GM21423 (cell line): ENCODE data around the gene TNFRSF9.

ENCODE experiments used
- ATAC-seq: cut with Tn5 transposase; IDR thresholded peaks from one replicate; pipeline ENCODE4 v1.9.1; 2021; ENCODE audit warnings: mild to moderate bottlenecking, moderate library complexity; ENCODE audit not compliant: unreplicated experiment

Gene TNFRSF9

GRCh38 chr1:7878027-7878426 is 62.6 kb downstream of the TNFRSF9 start:
- no peak for ATAC-seq

DNA sequence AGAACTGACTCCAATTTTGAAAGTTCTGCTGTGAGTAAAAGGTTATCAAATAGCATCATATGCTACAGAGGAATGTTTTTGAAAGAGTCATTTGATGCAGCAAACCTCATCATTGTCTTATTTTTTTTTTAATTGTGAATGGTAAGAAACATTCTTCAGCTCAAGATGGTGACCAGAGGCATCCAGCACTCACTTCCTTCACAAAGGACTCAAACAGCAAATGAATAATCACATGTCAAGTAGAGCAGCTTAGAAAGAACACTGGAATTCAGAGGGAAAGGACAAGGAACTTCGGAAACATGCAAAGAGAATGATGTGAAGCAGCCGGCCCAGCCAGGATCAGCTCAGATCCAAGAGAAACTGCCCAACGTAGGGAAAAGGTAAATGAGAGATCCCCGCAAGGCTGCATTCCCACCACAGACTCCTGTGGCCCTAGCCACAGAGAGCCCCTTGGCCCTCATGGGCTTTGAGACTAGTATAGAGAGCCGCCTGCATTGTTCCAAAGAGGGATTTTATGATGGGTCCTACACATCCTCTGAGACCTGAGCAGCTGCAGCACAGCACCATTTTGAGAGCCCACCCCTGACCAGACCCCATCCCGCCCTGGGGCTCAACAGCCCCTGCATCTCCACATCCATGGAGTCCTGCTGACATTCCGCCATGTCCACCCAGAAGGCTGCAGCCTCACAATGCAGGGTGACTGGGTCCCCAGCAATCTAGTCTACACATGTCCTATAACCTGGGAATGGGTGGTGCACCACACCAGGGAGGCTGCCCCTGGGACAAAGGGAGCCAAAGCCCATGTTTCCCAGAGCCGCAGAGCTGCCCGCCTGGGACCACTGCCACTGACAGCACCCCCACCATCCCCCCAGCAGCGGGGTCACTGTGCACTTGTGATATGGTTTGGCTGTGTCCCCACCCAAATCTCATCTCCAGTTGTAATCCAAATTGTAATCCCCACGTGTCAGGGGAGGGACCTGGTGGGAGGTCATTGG is 66.5 kb downstream of the TNFRSF9 start:
- ATAC-seq: no peak

DNA sequence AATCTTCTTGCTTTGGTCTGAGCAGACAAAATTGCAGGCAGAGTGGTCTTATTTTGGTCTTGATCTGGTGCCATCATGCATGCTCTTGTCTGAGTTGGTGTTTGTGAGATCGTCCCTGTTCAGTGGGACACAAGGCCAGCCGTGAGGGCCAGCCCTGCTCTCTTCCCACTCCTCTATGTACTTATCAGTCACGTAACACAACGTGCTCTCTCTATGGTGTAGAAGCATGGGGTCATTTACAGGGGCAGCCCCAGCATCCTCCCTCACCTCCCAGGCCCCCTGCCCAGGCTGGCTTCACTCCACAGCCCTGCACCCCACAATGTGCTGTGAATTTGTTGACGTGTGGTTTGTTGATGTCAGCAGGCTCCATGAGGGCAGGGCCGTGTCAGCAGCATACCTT is 69.5 kb downstream of the TNFRSF9 start:
- ATAC-seq: no peak

DNA sequence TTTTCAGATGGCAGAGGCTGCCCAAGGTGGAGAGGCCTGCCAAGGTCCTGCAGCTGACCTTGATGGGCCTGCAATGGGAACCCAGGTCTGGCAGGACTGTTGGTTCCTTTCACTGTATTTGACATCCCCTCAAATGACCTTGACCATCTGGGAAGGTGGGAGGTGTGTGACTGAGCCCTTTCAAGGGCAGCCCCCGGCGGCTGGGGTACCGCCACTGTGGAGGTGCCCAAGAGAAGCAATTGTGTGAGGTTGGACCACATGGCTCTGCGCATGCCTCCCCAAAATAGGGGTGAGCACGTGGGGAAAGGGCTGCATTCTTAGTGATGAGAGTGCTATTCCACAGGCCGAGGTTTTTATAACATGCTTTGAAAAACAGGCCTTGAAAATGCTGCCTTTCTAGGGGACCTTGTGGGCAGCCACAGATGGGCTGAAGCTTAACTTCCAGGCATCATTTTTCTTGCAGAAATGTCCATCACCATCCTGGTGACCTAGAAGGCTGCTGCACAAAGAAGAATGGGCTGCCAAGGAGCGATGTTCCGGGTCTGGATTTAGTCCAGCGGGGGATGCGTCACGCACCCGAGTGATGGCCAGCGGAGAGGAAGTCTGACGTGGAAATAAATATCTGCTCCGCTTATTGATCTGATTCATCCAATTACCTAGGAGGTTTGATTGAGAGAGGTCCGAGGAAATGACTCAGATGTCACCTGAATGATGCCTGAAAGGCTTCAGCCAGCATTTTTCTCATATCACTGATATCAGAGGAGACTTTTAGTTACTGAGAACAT is 71.3 kb downstream of the TNFRSF9 start:
- ATAC-seq: no peak

DNA sequence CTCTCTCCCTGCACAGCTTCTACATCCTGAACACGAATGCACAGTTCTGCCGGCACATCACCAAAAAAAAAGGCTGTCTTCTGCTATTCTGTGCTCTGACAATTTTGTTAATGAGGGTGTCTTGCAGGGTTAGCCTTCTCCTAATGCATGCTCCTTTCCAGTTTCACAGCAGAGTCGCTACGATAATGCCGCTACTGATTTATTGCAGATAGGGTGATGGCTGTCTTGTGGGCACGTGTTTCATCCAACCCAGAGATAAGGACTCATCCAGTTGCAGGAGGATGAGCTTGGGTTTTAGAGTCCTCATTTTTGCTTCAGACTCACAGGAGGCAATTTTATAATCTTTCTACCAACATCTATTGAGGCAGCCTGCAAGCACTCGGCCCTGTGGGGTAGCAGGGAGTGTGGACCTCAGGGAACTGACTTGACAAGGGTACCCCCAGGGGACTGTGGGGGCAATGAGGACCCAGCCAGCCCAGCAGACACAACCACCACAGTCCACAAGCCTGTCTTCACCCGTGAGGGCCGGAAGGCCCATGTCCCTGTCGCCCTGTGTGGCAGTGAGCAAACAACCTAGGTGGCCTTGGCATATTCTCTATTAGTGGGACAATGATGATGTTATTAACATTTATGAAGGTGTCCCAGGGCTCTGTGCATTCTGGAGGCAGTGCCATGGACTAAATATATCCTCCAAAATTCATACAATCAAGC is 72.4 kb downstream of the TNFRSF9 start:
- ATAC-seq: no peak

DNA sequence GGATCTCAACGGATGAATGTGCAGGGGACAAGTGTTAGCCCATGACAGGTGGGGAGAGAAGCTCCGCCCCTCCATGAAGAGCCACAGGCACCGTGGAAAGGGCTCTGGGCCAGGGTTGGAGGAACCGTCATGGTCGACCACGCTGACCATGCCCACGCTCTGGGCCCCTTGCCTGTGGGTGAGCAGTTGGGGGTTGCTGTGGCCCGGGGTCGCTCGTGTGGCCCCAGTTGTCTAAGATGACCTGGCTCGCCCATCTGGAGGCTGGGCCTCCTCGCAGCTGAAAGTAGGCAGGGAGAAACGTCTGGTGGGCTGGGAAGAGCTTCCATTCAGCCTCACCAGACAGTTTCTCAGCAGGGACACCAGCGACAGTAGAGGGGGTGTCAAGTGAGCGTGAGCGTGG is 74.7 kb downstream of the TNFRSF9 start:
- no peak for ATAC-seq
